SU-DHL-6 (cell line): ENCODE measurements around the gene SMAD3.

ENCODE experiments used
- H2AFZ ChIP-seq: fragments of 200-600 bp; sonication (generic); 2 replicates; pipeline ENCODE4 v1.6.1; 2014; ENCODE audit warnings: low read depth, mild to moderate bottlenecking, moderate library complexity, mixed read lengths, antibody characterized with exemption, low read length; ENCODE audit not compliant: severe bottlenecking
- H3F3A ChIP-seq: fragments of 200-600 bp; shearing (Covaris generic); 2 replicates; pipeline ENCODE4 v1.6.0; 2016; ENCODE audit warnings: antibody characterized with exemption, mild to moderate bottlenecking; ENCODE audit not compliant: insufficient read depth
- H3K27ac ChIP-seq: fragments of 200-600 bp; sonication (generic); 2 replicates; pipeline ENCODE4 v1.5.1; 2016; ENCODE audit warnings: low read depth, mild to moderate bottlenecking, low read length, moderate library complexity, mixed read lengths
- H3K27me3 ChIP-seq: fragments of 200-600 bp; sonication (generic), shearing (Covaris generic); 2 replicates; pipeline ENCODE4 v1.6.0; 2014; ENCODE audit warnings: mild to moderate bottlenecking, low read length
- H3K36me3 ChIP-seq: fragments of 200-600 bp; sonication (generic); 2 replicates; pipeline ENCODE4 v1.6.1; 2014; ENCODE audit warnings: mild to moderate bottlenecking, low read length, mixed read lengths
- H3K4me2 ChIP-seq: fragments of 300-600, 200-600 bp; shearing (Covaris generic), sonication (generic); 2 replicates; pipeline ENCODE4 v1.6.0; 2014; ENCODE audit warnings: low read length, low read depth, mild to moderate bottlenecking; ENCODE audit not compliant: poor library complexity, severe bottlenecking
- H3K4me3 ChIP-seq: fragments of 200-600 bp; sonication (generic); 2 replicates; pipeline ENCODE4 v1.5.1; 2014; ENCODE audit warnings: antibody characterized with exemption, low read length, mild to moderate bottlenecking, mixed read lengths; ENCODE audit not compliant: insufficient read depth, poor library complexity, severe bottlenecking
- H3K79me2 ChIP-seq: fragments of 200-600 bp; sonication (generic); 2 replicates; pipeline ENCODE4 v1.6.1; 2014; ENCODE audit warnings: mild to moderate bottlenecking, low read length, moderate library complexity; ENCODE audit not compliant: insufficient read depth
- H3K9ac ChIP-seq: fragments of 200-600 bp; sonication (generic); 2 replicates; pipeline ENCODE4 v1.7.0; 2014; ENCODE audit warnings: mild to moderate bottlenecking, low read length
- H3K9me2 ChIP-seq: fragments of 200-600 bp; sonication (generic); replicated peaks from 2 replicates; pipeline ENCODE4 v1.6.1; 2014; ENCODE audit warnings: low read length; ENCODE audit not compliant: insufficient read depth
- H3K9me3 ChIP-seq: fragments of 200-600 bp; sonication (generic); 2 replicates; pipeline ENCODE4 v1.6.1; 2014; ENCODE audit warnings: low read length, mixed read lengths; ENCODE audit not compliant: insufficient read depth
- H4K20me1 ChIP-seq: fragments of 200-600 bp; sonication (generic); 2 replicates; pipeline ENCODE4 v1.6.1; 2014; ENCODE audit warnings: low read depth, mild to moderate bottlenecking, antibody characterized with exemption, low read length, moderate library complexity, mixed read lengths
- CTCF ChIP-seq: fragments of 200-600 bp; sonication (generic); IDR thresholded peaks from one replicate; pipeline ENCODE4 v1.5.1; 2017; ENCODE audit warnings: antibody characterized with exemption, mild to moderate bottlenecking, low read length, moderate library complexity; ENCODE audit not compliant: insufficient read depth, poor library complexity, severe bottlenecking
- EZH2phosphoT487 ChIP-seq: fragments of 200-600 bp; sonication (generic), shearing (Covaris generic); conservative IDR thresholded peaks from 2 replicates; pipeline ENCODE4 v1.6.1; 2018; ENCODE audit warnings: mild to moderate bottlenecking, antibody characterized with exemption, low read length, moderate library complexity, mixed read lengths

SMAD3 gene

GRCh38 chr15:67079361-67079760 lies 14.0 kb downstream of the SMAD3 start:
- H3K36me3 ChIP-seq, result no peaks in the 10 kb centered on the region
- no peaks in the 10 kb centered on the region for H3K27me3 ChIP-seq
- peaks cover 47% of the 10 kb centered on the region for H3K79me2 ChIP-seq
- peaks cover 57% of the 10 kb centered on the region for H3F3A ChIP-seq
- H3K4me2 ChIP-seq, result no peak overlapping the region
- no peak overlapping the region for H2AFZ ChIP-seq
- H3K9me2 ChIP-seq, result no peaks in the 10 kb centered on the region
- H3K9ac ChIP-seq, result no peak overlapping the region
- TF ChIP-seq EZH2phosphoT487 (no peak), CTCF (no peak)
- no peaks in the 10 kb centered on the region for H4K20me1 ChIP-seq
- H3K4me3 ChIP-seq, result no peak overlapping the region
- peak overlapping the region; percentile 95 for H3K27ac ChIP-seq
- no peaks in the 10 kb centered on the region for H3K9me3 ChIP-seq

- Histone ChIP-seq H3K79me2 (peaks cover 45% of the 10 kb centered on the region), H2AFZ (peak overlapping the region; percentile 7), H3F3A (peaks cover 63% of the 10 kb centered on the region), H3K9me2 (no peaks in the 10 kb centered on the region), H3K9me3 (no peaks in the 10 kb centered on the region), H4K20me1 (no peaks in the 10 kb centered on the region), H3K36me3 (no peaks in the 10 kb centered on the region), H3K9ac (peak overlapping the region; percentile 57), H3K27ac (peak overlapping the region; percentile 95), H3K27me3 (no peaks in the 10 kb centered on the region), H3K4me3 (peak overlapping the region; percentile 25), H3K4me2 (peak overlapping the region; percentile 74)
- no peak for TF ChIP-seq CTCF
- no peak for TF ChIP-seq EZH2phosphoT487
Measured at GRCh38 chr15:67080118-67080899, 14.9 kb downstream of the SMAD3 start.

- peak overlapping the region; percentile 7 for H2AFZ ChIP-seq
- H3F3A ChIP-seq, result peaks cover 69% of the 10 kb centered on the region
- H3K79me2 ChIP-seq, result peaks cover 42% of the 10 kb centered on the region
- TF ChIP-seq EZH2phosphoT487, result no peak
- TF ChIP-seq CTCF, result peak; percentile 54
- H4K20me1 ChIP-seq, result no peaks in the 10 kb centered on the region
- H3K9me3 ChIP-seq, result no peaks in the 10 kb centered on the region
- no peaks in the 10 kb centered on the region for H3K27me3 ChIP-seq
- peak overlapping the region; percentile 74 for H3K4me2 ChIP-seq
- H3K4me3 ChIP-seq, result peak overlapping the region; percentile 25
- peak overlapping the region; percentile 57 for H3K9ac ChIP-seq
- no peaks in the 10 kb centered on the region for H3K36me3 ChIP-seq
- H3K9me2 ChIP-seq, result no peaks in the 10 kb centered on the region
- H3K27ac ChIP-seq, result peak overlapping the region; percentile 95
Measured at GRCh38 chr15:67080900-67081431, 15.6 kb downstream of the SMAD3 start.
